GM18861 (cell line): Measurements from ENCODE around the gene PSME1.
"Not testable (repeated sequence)": the region's sequence is repeated elsewhere in the genome, so short reads cannot be mapped to it uniquely, and the experiment has no call there.

Experiments
- ATAC-seq: cut with Tn5 transposase; IDR thresholded peaks from one replicate; pipeline ENCODE4 v1.9.1; 2021; ENCODE audit not compliant: unreplicated experiment

The PSME1 gene

DNA sequence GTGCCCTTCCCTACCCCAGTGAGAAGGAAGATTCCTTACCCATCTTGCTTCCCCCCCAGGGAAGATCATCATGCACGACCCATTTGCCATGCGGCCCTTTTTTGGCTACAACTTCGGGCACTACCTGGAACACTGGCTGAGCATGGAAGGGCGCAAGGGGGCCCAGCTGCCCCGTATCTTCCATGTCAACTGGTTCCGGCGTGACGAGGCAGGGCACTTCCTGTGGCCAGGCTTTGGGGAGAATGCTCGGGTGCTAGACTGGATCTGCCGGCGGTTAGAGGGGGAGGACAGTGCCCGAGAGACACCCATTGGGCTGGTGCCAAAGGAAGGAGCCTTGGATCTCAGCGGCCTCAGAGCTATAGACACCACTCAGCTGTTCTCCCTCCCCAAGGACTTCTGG, 32.5 kb upstream of the PSME1 start:
- ATAC-seq = no peak

- ATAC-seq = not testable (repeated sequence)
These were observed 30.3 kb upstream of the PSME1 start for GRCh38 chr14:24105609-24106239.

DNA sequence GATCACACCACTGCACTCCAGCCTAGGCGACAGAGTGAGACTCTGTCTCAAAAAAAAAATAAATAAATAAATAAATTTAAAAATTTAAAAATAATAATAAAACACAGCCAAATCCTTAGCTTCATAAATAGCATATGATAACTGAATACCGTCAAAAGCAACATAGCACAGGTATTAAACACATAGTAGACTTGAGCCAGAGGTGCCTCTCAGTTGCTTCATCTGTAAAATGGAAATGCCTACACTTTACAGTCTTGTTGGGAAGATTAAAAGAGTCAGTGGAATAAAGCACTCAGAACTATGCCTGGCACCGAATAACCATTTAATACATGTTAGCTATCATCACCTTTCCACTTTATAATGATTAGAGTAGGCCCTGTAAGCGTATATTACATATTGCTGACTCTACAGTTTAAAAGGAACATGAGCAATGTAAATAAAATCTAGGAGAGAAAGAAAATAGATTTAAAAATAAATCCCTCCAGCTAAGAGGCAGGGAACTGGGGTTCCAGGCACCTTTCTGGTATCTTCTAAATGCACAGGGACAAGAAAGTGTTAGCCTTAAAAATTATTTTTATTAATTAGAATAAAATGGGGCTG, 29.2 kb upstream of the PSME1 start:
- no peak for ATAC-seq

DNA sequence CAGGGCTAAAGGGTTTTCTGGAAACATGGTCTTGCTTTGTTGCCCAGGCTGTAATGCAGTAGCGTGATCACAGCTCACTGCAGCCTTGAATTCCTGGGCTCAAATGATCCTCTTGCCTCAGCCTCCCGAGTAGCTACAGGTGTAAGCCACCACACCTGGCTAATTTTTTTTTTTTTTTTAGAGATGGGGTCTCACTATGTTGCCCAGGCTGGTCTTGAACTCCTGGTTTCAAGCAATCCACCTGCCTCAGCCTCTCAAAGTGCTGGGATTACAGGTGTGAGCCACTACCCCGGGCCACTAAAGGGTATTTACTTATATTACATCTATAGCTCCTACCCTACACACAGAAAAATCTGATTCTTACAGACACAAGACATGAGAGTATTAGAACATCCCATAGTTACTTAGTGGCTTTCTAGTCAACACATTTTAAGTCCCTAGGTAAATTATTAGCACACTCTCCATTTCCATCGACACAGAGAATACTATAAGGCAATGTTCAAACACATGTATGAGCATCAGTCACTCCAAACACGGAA, 27.6 kb upstream of the PSME1 start:
- ATAC-seq = no peak

DNA sequence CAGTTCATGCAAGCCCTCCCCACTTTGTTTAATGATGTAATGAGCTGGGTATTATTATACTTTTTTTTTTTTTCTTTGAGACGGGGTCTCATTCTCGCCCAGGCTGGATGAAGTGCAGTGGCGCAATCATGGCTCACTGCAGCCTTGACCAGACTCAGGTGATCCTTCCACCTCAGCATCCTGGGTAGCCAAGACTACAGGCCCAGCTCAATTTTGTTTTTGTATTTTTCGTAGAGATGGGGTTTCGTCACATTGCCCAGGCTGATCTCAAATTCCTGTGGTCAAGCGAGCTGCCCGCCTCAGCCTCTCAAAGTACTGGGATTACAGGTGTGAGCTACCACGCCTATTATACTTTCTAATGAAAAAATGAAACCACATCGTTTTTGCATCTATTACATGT, 25.9 kb upstream of the PSME1 start:
- ATAC-seq = no peak

DNA sequence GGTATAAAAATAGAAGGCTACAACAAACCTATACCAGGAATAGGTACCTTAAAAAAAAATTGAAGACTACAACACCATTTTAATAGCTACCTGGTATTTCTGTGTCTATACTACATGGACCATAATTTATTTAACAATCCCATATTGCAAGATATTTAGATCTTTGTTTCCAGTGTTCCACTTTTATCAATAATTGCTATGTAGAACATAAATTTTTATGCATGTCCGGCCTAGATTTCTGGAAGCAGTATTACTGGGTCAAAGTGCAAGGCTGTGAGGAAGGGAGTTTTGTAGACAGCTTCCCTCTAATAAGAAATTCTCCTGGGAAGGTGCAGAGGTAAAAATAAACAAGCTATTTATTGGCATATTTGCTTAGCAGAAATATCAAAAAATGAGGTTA, 25.5 kb upstream of the PSME1 start:
- no peak for ATAC-seq

DNA sequence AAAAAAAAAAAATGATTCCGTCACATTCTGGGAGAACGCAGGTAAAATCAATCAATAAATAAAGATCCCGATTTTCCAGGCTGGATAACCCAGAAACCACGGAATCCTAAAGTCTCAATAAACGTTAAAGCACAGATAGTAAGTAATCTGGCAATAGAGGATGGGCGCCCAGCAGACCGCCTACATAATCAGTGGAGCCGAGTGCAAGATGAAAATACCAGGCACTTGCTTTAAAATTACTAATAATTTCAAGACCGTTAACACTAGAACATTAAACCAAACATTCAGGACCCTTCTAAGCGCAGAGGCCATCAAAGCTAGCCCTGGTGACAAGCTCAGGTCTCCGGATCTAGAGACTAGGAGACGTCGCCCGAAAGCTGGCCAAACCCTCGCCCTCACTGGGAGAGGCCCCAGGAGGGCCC, 22.6 kb upstream of the PSME1 start:
- no peak for ATAC-seq

DNA sequence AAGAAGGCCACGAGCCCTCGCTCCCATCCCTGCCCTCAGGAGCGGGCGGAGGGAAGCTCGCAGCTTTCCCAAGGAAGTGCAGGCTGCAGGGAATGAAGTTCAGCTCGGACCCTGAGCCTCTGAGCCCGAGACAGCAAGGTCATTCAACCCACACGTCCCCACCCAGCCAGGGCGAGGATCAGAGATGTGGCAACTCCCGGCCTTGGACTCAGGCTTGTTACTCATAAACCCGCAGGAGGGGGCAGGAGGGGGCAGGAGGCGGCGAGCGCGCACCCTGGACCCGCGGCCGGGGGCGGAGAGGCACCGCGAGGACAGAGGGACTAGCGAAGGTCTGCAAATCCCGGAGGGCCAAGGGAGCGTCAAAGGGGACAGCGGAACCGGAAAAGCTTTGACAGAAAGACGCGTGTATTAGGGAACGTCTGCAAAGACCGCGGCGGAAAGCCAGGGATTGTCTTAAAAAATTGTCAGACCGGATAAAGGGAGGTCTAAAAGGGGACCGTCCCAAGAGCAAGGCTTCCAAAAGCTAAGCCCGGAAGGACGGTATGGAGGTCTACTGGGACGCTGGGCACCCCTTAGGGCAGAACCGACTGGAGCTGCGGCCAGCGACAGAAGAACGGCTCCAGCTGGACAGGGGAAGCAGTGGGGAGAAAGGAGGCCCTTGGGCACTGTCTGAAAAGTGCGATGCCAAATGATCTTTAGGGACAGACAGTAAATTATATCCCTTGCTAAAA, 22.0 kb upstream of the PSME1 start:
- ATAC-seq = peak; percentile 30

DNA sequence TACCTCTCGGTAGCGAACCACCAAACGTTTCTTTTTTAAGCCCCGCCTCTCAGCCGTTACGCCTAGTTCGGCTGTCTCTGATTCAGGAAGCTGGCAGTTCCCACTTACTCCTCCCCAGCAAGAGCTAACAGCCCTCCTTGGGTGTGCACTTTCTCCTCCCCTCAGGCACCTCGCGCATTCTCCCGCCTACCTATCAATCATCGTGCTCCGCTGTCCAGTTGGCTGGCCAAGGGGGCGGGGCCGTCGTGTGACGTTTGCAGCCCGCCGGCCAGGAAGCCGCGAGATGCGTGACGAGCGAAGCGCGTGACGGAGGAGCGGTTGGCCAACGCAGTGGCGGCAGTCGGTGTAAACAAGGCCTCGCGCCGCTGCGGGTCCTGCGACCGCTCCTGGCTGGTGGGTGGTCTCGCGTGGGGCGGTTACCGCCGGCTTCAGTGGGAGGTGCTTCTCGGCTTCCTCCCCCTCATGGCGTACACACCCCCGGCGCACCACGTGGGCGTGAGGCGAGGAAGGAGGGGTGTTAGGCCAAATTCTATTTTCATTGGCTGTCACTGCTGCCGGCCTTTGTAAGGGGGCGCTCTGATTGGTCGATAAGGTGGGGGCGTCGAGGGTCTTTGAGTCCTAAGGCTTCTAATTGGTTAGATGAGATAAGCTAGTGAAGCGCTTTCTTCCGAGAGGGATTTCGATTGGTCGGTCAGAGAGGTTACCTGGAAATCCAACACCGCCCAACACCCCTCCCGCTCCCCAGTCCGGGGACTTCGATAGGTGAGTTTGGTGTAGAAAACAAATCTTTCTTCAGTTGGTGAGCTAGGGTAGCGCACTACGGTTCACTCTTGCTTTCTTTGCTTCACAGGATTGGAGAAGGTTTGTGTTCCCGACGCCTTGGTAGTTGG, 21.2 kb upstream of the PSME1 start, which contains the start of the genes DCAF11 and NRL:
Gene DCAF11, plus strand, starts transcription at position 246 of the 890 bp plus-strand sequence. CDS start 818 bp downstream, outside the sequence.
Gene NRL, minus strand, starts transcription at position 418 of the 890 bp plus-strand sequence. CDS start 32,101 bp downstream, outside the sequence.
- ATAC-seq = peak; percentile 78

DNA sequence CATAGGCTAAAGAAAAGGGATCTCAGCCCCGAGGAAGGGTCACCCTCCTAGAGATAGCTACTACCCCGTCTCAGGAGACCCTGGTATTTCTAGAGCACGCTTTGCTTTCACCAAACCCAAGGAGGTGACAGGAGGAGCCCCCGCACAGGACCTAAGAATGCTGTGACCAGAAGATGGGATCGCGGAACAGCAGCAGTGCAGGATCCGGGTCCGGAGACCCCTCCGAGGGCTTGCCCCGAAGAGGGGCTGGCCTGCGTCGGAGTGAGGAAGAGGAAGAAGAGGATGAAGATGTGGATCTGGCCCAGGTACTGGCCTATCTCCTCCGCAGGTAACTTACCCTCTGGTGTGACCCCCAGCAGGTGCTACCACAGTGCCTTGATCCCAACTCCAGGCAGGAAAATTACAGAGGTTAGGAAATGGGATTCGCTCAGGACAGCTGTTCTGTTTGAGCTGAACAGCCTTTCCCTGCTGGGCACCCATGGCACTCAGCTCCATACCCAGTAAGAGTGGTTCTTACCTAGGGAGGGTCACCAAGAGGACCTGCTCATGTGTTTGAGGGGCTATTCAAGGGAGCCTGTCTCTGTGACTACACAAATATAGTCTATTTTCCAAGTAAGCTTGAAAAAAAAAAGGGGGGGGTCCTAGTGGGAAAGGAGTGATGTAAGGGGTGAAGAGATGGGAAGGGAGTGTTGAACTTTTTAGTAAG, 20.4 kb upstream of the PSME1 start:
- no peak for ATAC-seq

DNA sequence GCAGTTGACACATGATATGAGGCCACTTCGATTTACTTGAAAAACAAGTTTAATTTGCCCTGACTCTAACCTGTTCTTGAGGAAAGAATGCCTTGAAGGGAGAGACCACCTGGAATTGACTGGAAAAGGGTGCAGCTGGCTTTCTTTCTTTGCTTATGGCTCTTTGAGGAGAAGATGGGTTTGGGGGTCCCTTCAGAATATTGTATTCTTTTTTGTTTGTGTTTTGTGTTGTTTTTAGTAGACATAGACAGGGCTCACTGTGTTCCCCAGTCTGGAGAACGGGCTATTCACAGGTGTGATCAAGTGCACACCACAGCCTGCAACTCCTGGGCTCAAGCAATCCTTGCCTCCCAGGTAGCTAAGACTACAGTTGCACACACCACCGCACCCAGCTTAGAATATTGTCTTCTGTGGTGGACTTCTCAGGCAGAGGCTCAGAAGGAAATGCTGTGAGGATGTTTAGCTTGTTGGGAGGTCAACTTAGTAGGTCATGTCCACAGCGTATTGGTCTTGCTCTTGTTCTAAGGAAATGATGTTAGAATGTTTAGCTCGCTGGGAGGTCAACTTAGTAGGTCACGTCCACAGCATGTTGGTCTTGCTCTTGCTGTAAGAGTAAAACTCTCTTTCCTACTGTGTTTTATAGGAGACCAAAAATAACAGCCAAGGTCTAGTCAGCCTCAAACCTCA, 19.7 kb upstream of the PSME1 start:
- ATAC-seq = no peak

DNA sequence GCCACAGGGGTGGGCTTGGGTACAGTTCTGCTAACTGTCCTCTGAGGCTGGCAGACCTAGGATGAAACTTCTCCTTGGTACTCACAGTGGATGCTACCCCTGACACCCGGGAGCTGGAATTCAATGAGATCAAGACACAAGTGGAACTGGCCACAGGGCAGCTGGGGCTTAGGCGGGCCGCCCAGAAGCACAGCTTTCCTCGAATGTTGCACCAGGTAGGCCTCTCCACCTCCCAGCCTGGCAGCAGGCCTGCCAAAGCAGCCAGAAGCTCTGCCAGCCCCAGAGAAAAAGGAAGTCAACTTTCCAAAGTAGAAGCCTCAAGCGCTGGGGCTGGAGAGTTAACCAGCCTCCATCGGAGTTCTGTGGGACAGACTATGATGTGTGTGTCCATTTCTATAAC, 18.8 kb upstream of the PSME1 start:
- no peak for ATAC-seq

DNA sequence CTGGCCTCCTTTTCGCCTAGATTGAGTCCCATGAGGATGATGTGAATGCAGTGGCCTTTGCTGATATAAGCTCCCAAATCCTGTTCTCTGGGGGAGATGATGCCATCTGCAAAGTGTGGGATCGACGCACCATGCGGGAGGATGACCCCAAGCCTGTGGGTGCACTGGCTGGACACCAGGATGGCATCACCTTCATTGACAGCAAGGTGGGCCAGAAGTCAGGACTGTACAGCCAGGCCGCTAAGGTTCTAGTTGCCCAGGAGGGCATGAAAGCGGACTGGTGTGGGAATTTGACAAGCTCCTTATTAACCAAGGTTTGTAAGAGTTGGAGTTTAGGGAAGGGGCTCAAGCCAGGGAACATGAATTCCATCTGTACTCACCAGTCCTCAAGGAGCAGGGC, 16.3 kb upstream of the PSME1 start:
- ATAC-seq = no peak

DNA sequence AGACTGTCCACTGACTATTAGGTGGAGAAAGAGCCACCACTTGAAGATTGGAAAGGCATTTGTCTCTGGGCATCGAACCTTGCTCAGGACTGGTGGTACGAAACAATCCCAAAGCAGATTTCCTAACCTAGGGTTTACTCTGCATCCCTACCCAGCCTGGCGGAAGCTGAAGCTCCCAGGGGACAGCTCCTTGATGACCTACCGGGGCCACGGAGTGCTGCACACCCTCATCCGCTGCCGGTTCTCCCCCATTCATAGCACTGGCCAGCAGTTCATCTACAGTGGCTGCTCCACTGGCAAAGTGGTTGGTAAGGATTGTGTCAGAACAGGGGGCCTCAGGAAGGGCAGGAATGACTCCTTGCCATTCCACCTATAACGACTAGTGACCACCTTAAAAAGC, 14.8 kb upstream of the PSME1 start:
- no peak for ATAC-seq

GRCh38 chr14:24122416-24122815, 13.6 kb upstream of the PSME1 start:
- no peak for ATAC-seq

GRCh38 chr14:24122898-24123297, 13.1 kb upstream of the PSME1 start:
- ATAC-seq = no peak

DNA sequence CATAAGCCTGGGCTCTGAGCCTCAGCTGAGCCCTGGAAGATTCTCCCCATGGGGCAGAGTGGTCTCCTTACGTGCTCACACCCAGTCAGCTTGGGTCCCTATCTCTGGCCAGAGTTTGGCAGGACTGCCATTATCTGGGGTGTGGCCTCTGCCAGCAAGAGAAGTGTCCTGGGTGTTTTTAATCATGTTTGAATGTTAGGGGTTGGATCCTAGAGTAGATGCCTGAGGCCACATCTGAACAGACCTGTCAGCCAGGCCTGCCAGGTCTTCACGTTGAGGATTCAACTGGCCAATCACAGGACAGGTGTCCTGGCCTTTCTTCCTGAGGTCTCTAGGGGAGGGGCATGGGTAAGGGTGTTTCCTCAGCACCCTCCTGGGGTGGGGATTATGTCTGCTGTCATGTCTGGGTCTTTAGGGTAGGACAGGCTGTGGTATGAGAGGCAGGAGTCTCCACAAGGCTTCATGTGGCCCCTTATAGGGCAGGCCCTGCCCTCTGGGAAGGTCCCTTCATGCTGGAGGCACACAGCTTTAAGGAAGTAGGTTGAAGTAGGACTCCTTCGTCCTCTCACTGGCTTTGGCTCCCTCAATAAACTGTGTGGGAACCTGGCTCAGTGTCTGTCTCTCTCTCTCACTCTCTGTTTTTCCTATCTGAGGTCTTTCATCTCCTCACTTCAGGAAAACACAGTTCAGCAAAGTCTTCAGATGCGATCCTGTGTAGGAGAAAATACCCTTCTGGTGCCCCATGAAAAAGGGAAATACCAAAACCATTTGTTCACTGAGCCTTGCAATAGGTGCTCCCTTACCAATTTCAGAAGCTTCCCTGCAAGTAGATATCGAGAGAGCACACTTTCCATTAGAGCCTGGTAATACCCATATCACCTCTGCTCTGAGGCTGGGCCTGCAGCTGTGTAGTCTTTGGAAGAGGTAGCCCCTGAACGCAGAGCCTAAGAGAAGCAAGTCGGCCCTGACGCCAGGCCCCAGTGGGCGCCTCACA, 12.3 kb upstream of the PSME1 start:
- ATAC-seq = no peak

GRCh38 chr14:24126939-24127338, 9.1 kb upstream of the PSME1 start:
- no peak for ATAC-seq
